H1 (cell line): ENCODE measurements around the gene RPL37. TPM values are rescaled to one million over a fixed set of nuclear protein-coding genes. Genes with fewer than 3 reads are reported as not detected.

Experiments used
- ATF2 ChIP-seq: IDR thresholded peaks from 2 replicates; pipeline ENCODE4 v1.6.1; 2012; ENCODE audit warnings: low read length, inconsistent platforms
- ATF3 ChIP-seq: IDR thresholded peaks from 2 replicates; pipeline ENCODE4 v1.6.1; 2011; ENCODE audit warnings: low read depth, mild to moderate bottlenecking, low read length; ENCODE audit not compliant: insufficient read depth
- BACH1 ChIP-seq: IDR thresholded peaks from 2 replicates; pipeline ENCODE4 v1.6.1; 2012; ENCODE audit warnings: low read length, improper control_type of control experiment
- BCL11A ChIP-seq, 2 experiments: IDR thresholded peaks; one replicate each; pipeline ENCODE4 v1.6.1; 2011; ENCODE audit warnings: low read depth in 2 of 2, low read length in 2 of 2, mild to moderate bottlenecking in 2 of 2
- CHD1 ChIP-seq: IDR thresholded peaks from 2 replicates; pipeline ENCODE4 v1.6.1; 2012; ENCODE audit warnings: low read depth, low read length, improper control_type of control experiment
- CTBP2 ChIP-seq: IDR thresholded peaks from 2 replicates; pipeline ENCODE4 v1.7.0; 2011; ENCODE audit warnings: borderline replicate concordance, mild to moderate bottlenecking, moderate library complexity, mixed read lengths, low read length; ENCODE audit not compliant: insufficient read depth, insufficient read length
- EGR1 ChIP-seq: IDR thresholded peaks from 2 replicates; pipeline ENCODE4 v1.6.1; 2011; ENCODE audit warnings: low read depth, low read length, borderline replicate concordance
- EZH2 ChIP-seq: fragments of 200-600 bp; sonication (generic); IDR thresholded peaks from 2 replicates; pipeline ENCODE4 v1.7.1; 2012; ENCODE audit warnings: low read depth, mild to moderate bottlenecking, moderate library complexity, low read length, inconsistent platforms; ENCODE audit not compliant: severe bottlenecking
- FOSL1 ChIP-seq: IDR thresholded peaks from 2 replicates; pipeline ENCODE4 v1.6.1; 2011; ENCODE audit warnings: mild to moderate bottlenecking, low read depth, low read length, moderate library complexity; ENCODE audit not compliant: insufficient read depth
- HDAC6 ChIP-seq: IDR thresholded peaks from one replicate; pipeline ENCODE4 v1.7.1; 2012; ENCODE audit warnings: low read depth, mild to moderate bottlenecking, inconsistent platforms, low read length, moderate library complexity
- JUND ChIP-seq: IDR thresholded peaks from 2 replicates; pipeline ENCODE4 v1.6.1; 2011; ENCODE audit warnings: mild to moderate bottlenecking, improper control_type of control experiment, low read length
- KDM4A ChIP-seq: IDR thresholded peaks from one replicate; pipeline ENCODE4 v1.7.1; 2012; ENCODE audit warnings: low read depth, mild to moderate bottlenecking, moderate library complexity, low read length, inconsistent platforms; ENCODE audit not compliant: severe bottlenecking
- NRF1 ChIP-seq: IDR thresholded peaks from 2 replicates; pipeline ENCODE4 v1.6.1; 2011; ENCODE audit warnings: mild to moderate bottlenecking, low read depth, low read length, improper control_type of control experiment
- POLR2A ChIP-seq, 2 experiments: IDR thresholded peaks; 1 replicate in 1 of 2; 2 replicates in 1 of 2; pipeline ENCODE4 v1.6.1; 2011; ENCODE audit warnings: low read depth in 2 of 2, low read length in 2 of 2, mild to moderate bottlenecking in 2 of 2; ENCODE audit errors: control extremely low read depth in 1 of 2
- POLR2AphosphoS5 ChIP-seq: IDR thresholded peaks from 2 replicates; pipeline ENCODE4 v1.6.1; 2011; ENCODE audit warnings: low read depth, low read length
- POU5F1 ChIP-seq: IDR thresholded peaks from 2 replicates; pipeline ENCODE4 v1.6.1; 2011; ENCODE audit warnings: low read depth, mild to moderate bottlenecking, low read length, moderate library complexity
- RBBP5 ChIP-seq: IDR thresholded peaks from 2 replicates; pipeline ENCODE4 v1.7.1; 2012; ENCODE audit warnings: low read depth, mild to moderate bottlenecking, inconsistent platforms, low read length, moderate library complexity, borderline replicate concordance
- SP4 ChIP-seq: IDR thresholded peaks from 2 replicates; pipeline ENCODE4 v1.6.1; 2012; ENCODE audit warnings: low read length, inconsistent platforms
- SUZ12 ChIP-seq: fragments of 200-600 bp; sonication (generic); IDR thresholded peaks from 2 replicates; pipeline ENCODE4 v1.6.1; 2012; ENCODE audit warnings: mild to moderate bottlenecking, inconsistent platforms, low read length, moderate library complexity, mixed read lengths
- TAF1 ChIP-seq: IDR thresholded peaks from 2 replicates; pipeline ENCODE4 v1.6.1; 2011; ENCODE audit warnings: mild to moderate bottlenecking, low read depth, low read length
- TBP ChIP-seq: IDR thresholded peaks from 2 replicates; pipeline ENCODE4 v1.6.1; 2011; ENCODE audit warnings: low read depth, low read length, improper control_type of control experiment
- TCF12 ChIP-seq: IDR thresholded peaks from 2 replicates; pipeline ENCODE4 v1.6.1; 2011; ENCODE audit warnings: low read depth, mild to moderate bottlenecking, low read length
- polyA plus RNA-seq, 7 experiments: library from polyadenylated mRNA; depleted of rRNA in 3 of 7; stranded (reverse) in 5 of 7; unstranded in 2 of 7; fragments of >200 nt in 5 of 7; fragments of 200-250 nt in 2 of 7; gene quantifications; 1 replicate in 5 of 7; 2 replicates in 1 of 7; 4 replicates in 1 of 7; pipeline versions ENCODE4 v1.2.1 to v1.2.3, GENCODE V29; 2011 to 2013; ENCODE audit warnings: missing spikeins in 2 of 7, mixed read lengths in 2 of 7
- total RNA-seq: library from RNA; stranded (reverse); fragmentation: NEBNext Ultra II Directional; extraction: Animal tissue kit (Norgen Biotek cat#: 25700); gene quantifications from 2 replicates; pipeline ENCODE4 v1.2.1, GENCODE V29; 2021

RPL37 gene
- total and polyA plus RNA-seq, 2 of the 8 experiments (the other 6 are each of a cell fraction or from before 2014, with no cell fraction given) = 467 to 1,534 TPM

GRCh38 chr5:40798012-40798800 lies 36.8 kb downstream of the RPL37 start, which contains the start of gene PRKAA1 (continued):
- 0 out of 2 replicates have a peak, but pooled peaks have one; percentile 21 for TF ChIP-seq NRF1
- no peak for TF ChIP-seq EZH2
- no peak for TF ChIP-seq HDAC6
- peak; percentile 86 for TF ChIP-seq POLR2AphosphoS5
- TF ChIP-seq SUZ12 = no peak
- peak; percentile 75 for TF ChIP-seq TBP
- TF ChIP-seq RBBP5 = peak; percentile 61
- no peak for TF ChIP-seq SP4
- no peak for TF ChIP-seq CHD1
- TF ChIP-seq ATF2 = no peak
- no peak for TF ChIP-seq EGR1
- TF ChIP-seq POU5F1 = no peak
- TF ChIP-seq KDM4A = peak; percentile 82
- no peak for TF ChIP-seq FOSL1
- no peak for TF ChIP-seq BCL11A (IDR thresholded peaks at IDR 0.05; ENCODE audit: low read depth in 2 of 2, low read length in 2 of 2)
- no peak for TF ChIP-seq ATF3
- TF ChIP-seq TCF12 = no peak
- TF ChIP-seq BACH1 = no peak
- TF ChIP-seq JUND = no peak
- no peak for TF ChIP-seq CTBP2
- peak; percentile 88 to 92 for TF ChIP-seq POLR2A (IDR thresholded peaks at IDR 0.05; ENCODE audit: control extremely low read depth in 1 of 2, low read depth in 2 of 2, low read length in 2 of 2)
- peak; percentile 94 for TF ChIP-seq TAF1
